ENCODE results near the gene WRAP73. TPM values are rescaled to one million over a fixed set of nuclear protein-coding genes. Genes with fewer than 3 reads are reported as not detected.

The WRAP73 gene
- total and polyA plus RNA-seq, 4 donors: 5.8 to 27.8 (median 14.0) TPM

- Histone ChIP-seq H3K27ac (ENCODE audit: low read depth in 1 of 2, low read length in 2 of 2) (no peak overlapping the region), H3K4me1 (ENCODE audit: control insufficient read depth in 1 of 2, insufficient read depth in 2 of 2, low read length in 2 of 2) (no peaks in the 10 kb centered on the region), H3K27me3 (ENCODE audit: control insufficient read depth in 1 of 2, insufficient read depth in 2 of 2, low read length in 1 of 2) (no peaks in the 10 kb centered on the region), H3K4me3 (ENCODE audit: low read length in 2 of 2) (no peak overlapping the region), H3K36me3 (ENCODE audit: control insufficient read depth in 1 of 2, insufficient read depth in 2 of 2, low read length in 1 of 2) (peaks cover 0 to 12% of the 10 kb centered on the region in 2 donors), H3K9me3 (ENCODE audit: control insufficient read depth, low read length) (no peaks in the 10 kb centered on the region)
- ATAC-seq (ENCODE audit: low FRiP score) (no peak), DNase-seq (peak; percentile 24 to 29)
- 92 to 94% methylated on average over 15 of the region's 15 CpGs for WGBS, 2 donors
- intact Hi-C loops (cut with DNase I): no loop called here
Observed at GRCh38 chr1:3638676-3639075, 11.2 kb downstream of the WRAP73 start.

- Histone ChIP-seq H3K4me3 (ENCODE audit: low read length in 2 of 2) (no peak overlapping the region), H3K36me3 (ENCODE audit: control insufficient read depth in 1 of 2, insufficient read depth in 2 of 2, low read length in 1 of 2) (peaks cover 0 to 10% of the 10 kb centered on the region in 2 donors), H3K27me3 (ENCODE audit: control insufficient read depth in 1 of 2, insufficient read depth in 2 of 2, low read length in 1 of 2) (no peaks in the 10 kb centered on the region), H3K27ac (ENCODE audit: low read depth in 1 of 2, low read length in 2 of 2) (no peak overlapping the region), H3K9me3 (ENCODE audit: control insufficient read depth, low read length) (no peaks in the 10 kb centered on the region), H3K4me1 (ENCODE audit: control insufficient read depth in 1 of 2, insufficient read depth in 2 of 2, low read length in 2 of 2) (no peaks in the 10 kb centered on the region)
- no peak for ATAC-seq (ENCODE audit: low FRiP score)
- WGBS, 2 donors: 95 to 96% methylated on average over 12 of the region's 12 CpGs
- DNase-seq: peak in 1 of 2 donors; percentile 53
- intact Hi-C loops (cut with DNase I): no loop called here
Observed at GRCh38 chr1:3638027-3638426, 11.9 kb downstream of the WRAP73 start.

GRCh38 chr1:3636531-3636930 is 13.4 kb downstream of the WRAP73 start:
- H3K36me3 ChIP-seq (ENCODE audit: control insufficient read depth in 1 of 2, insufficient read depth in 2 of 2, low read length in 1 of 2): peaks cover 0 to 10% of the 10 kb centered on the region in 2 donors
- H3K27ac ChIP-seq (ENCODE audit: low read depth in 1 of 2, low read length in 2 of 2): no peak overlapping the region
- no peak for ATAC-seq (ENCODE audit: low FRiP score)
- peak in 1 of 2 donors; percentile 7 for DNase-seq
- 92 to 93% methylated on average over 11 of the region's 11 CpGs for WGBS, 2 donors
- no peaks in the 10 kb centered on the region for H3K4me1 ChIP-seq (ENCODE audit: control insufficient read depth in 1 of 2, insufficient read depth in 2 of 2, low read length in 2 of 2)
- intact Hi-C loops (cut with DNase I): no loop called here
- no peaks in the 10 kb centered on the region for H3K9me3 ChIP-seq (ENCODE audit: control insufficient read depth, low read length)
- no peak overlapping the region for H3K4me3 ChIP-seq (ENCODE audit: low read length in 2 of 2)
- no peaks in the 10 kb centered on the region for H3K27me3 ChIP-seq (ENCODE audit: control insufficient read depth in 1 of 2, insufficient read depth in 2 of 2, low read length in 1 of 2)

- intact Hi-C loops (cut with DNase I): no loop called here
- H3K27ac ChIP-seq (ENCODE audit: low read depth in 1 of 2, low read length in 2 of 2): no peak overlapping the region
- DNase-seq (peak; percentile 11 to 25), ATAC-seq (ENCODE audit: low FRiP score) (no peak)
- no peaks in the 10 kb centered on the region for H3K9me3 ChIP-seq (ENCODE audit: control insufficient read depth, low read length)
- H3K27me3 ChIP-seq (ENCODE audit: control insufficient read depth in 1 of 2, insufficient read depth in 2 of 2, low read length in 1 of 2): no peaks in the 10 kb centered on the region
- no peak overlapping the region for H3K4me3 ChIP-seq (ENCODE audit: low read length in 2 of 2)
- 90 to 93% methylated on average over 14 of the region's 14 CpGs for WGBS, 2 donors
- peaks cover 0 to 10% of the 10 kb centered on the region in 2 donors for H3K36me3 ChIP-seq (ENCODE audit: control insufficient read depth in 1 of 2, insufficient read depth in 2 of 2, low read length in 1 of 2)
- no peaks in the 10 kb centered on the region for H3K4me1 ChIP-seq (ENCODE audit: control insufficient read depth in 1 of 2, insufficient read depth in 2 of 2, low read length in 2 of 2)
Observed at GRCh38 chr1:3636080-3636479, 13.8 kb downstream of the WRAP73 start.

- H3K36me3 ChIP-seq (ENCODE audit: control insufficient read depth in 1 of 2, insufficient read depth in 2 of 2, low read length in 1 of 2): peaks cover 0 to 10% of the 10 kb centered on the region in 2 donors
- WGBS, 2 donors: 93 to 94% methylated on average over 22 of the region's 22 CpGs
Observed at GRCh38 chr1:3634059-3634800, 15.7 kb downstream of the WRAP73 start.

GRCh38 chr1:3633344-3634058 is 16.4 kb downstream of the WRAP73 start:
- WGBS, 2 donors: 91 to 92% methylated on average over 28 of the region's 28 CpGs
- ATAC-seq (ENCODE audit: low FRiP score): peak; percentile 30
- H3K4me1 ChIP-seq (ENCODE audit: control insufficient read depth in 1 of 2, insufficient read depth in 2 of 2, low read length in 2 of 2): no peaks in the 10 kb centered on the region
- DNase-seq: peak; percentile 38 to 70
- H3K9me3 ChIP-seq (ENCODE audit: control insufficient read depth, low read length): no peaks in the 10 kb centered on the region
- H3K27me3 ChIP-seq (ENCODE audit: control insufficient read depth in 1 of 2, insufficient read depth in 2 of 2, low read length in 1 of 2): no peaks in the 10 kb centered on the region
- no peak overlapping the region for H3K4me3 ChIP-seq (ENCODE audit: low read length in 2 of 2)
- intact Hi-C loops (cut with DNase I): no loop called here
- H3K27ac ChIP-seq (ENCODE audit: low read depth in 1 of 2, low read length in 2 of 2): no peak overlapping the region
- H3K36me3 ChIP-seq (ENCODE audit: control insufficient read depth in 1 of 2, insufficient read depth in 2 of 2, low read length in 1 of 2): peaks cover 0 to 10% of the 10 kb centered on the region in 2 donors

More at GRCh38 chr1:3634059-3634800, 15.7 kb downstream of the WRAP73 start:
- Histone ChIP-seq H3K4me3 (ENCODE audit: low read length in 2 of 2) (no peak overlapping the region), H3K27me3 (ENCODE audit: control insufficient read depth in 1 of 2, insufficient read depth in 2 of 2, low read length in 1 of 2) (no peaks in the 10 kb centered on the region), H3K4me1 (ENCODE audit: control insufficient read depth in 1 of 2, insufficient read depth in 2 of 2, low read length in 2 of 2) (no peaks in the 10 kb centered on the region), H3K27ac (ENCODE audit: low read depth in 1 of 2, low read length in 2 of 2) (no peak overlapping the region), H3K9me3 (ENCODE audit: control insufficient read depth, low read length) (no peaks in the 10 kb centered on the region)
- peak; percentile 37 to 70 for DNase-seq
- no peak for ATAC-seq (ENCODE audit: low FRiP score)
- intact Hi-C loops (cut with DNase I): no loop called here

- Histone ChIP-seq H3K27ac (ENCODE audit: low read depth in 1 of 2, low read length in 2 of 2) (no peak overlapping the region), H3K9me3 (ENCODE audit: control insufficient read depth, low read length) (no peaks in the 10 kb centered on the region), H3K4me3 (ENCODE audit: low read length in 2 of 2) (no peak overlapping the region), H3K27me3 (ENCODE audit: control insufficient read depth in 1 of 2, insufficient read depth in 2 of 2, low read length in 1 of 2) (no peaks in the 10 kb centered on the region), H3K36me3 (ENCODE audit: control insufficient read depth in 1 of 2, insufficient read depth in 2 of 2, low read length in 1 of 2) (peaks cover 0 to 10% of the 10 kb centered on the region in 2 donors), H3K4me1 (ENCODE audit: control insufficient read depth in 1 of 2, insufficient read depth in 2 of 2, low read length in 2 of 2) (no peaks in the 10 kb centered on the region)
- 92 to 94% methylated on average over 25 to 26 of the region's 26 CpGs for WGBS, 2 donors
- intact Hi-C loops (cut with DNase I): no loop called here
- ATAC-seq (ENCODE audit: low FRiP score): no peak
- DNase-seq: peak in 1 of 2 donors; percentile 25
Observed at GRCh38 chr1:3632716-3633343, 17.1 kb downstream of the WRAP73 start.

- 95% methylated on average over 17 of the region's 17 CpGs for WGBS, 2 donors
- Histone ChIP-seq H3K4me1 (ENCODE audit: control insufficient read depth in 1 of 2, insufficient read depth in 2 of 2, low read length in 2 of 2) (no peaks in the 10 kb centered on the region), H3K27ac (ENCODE audit: low read depth in 1 of 2, low read length in 2 of 2) (no peak overlapping the region), H3K9me3 (ENCODE audit: control insufficient read depth, low read length) (no peaks in the 10 kb centered on the region), H3K27me3 (ENCODE audit: control insufficient read depth in 1 of 2, insufficient read depth in 2 of 2, low read length in 1 of 2) (no peaks in the 10 kb centered on the region), H3K4me3 (ENCODE audit: low read length in 2 of 2) (no peak overlapping the region), H3K36me3 (ENCODE audit: control insufficient read depth in 1 of 2, insufficient read depth in 2 of 2, low read length in 1 of 2) (peaks cover 0 to 10% of the 10 kb centered on the region in 2 donors)
- intact Hi-C loops (cut with DNase I): no loop called here
- DNase-seq (peak in 1 of 2 donors; percentile 37), ATAC-seq (ENCODE audit: low FRiP score) (no peak)
Observed at GRCh38 chr1:3632298-3632697, 17.6 kb downstream of the WRAP73 start.
